Left hindlimb (tissue), 1 donor: ENCODE measurements around the gene YPEL5.
A peak's percentile ranks its signal among the peaks of the same experiment; 100 is the strongest.

Experiments used
- DNase-seq: peaks from one replicate; pipeline ENCODE4 v3.0.0-alpha.2; 2018

Gene YPEL5

DNA sequence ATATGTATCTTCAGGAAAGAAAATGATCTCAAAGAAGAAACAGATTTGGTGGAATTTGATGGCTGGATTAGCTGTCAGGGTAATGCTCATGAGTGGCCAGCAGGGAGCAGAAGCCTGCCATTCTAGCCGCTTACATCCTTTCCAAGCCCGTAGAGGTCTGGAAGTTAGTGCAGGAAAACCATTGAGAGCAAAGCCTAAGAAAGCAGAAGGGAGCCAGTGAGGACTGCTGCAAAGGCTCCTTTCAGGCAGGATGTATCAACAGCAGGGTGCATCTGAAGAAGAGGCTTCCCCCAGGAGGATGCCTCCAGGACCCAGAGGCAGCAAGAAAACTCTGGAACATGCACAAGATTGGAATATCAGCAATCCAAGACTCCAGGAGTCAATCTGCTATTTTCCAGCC, 61.6 kb downstream of the YPEL5 start:
- peak; percentile 69 for DNase-seq

DNA sequence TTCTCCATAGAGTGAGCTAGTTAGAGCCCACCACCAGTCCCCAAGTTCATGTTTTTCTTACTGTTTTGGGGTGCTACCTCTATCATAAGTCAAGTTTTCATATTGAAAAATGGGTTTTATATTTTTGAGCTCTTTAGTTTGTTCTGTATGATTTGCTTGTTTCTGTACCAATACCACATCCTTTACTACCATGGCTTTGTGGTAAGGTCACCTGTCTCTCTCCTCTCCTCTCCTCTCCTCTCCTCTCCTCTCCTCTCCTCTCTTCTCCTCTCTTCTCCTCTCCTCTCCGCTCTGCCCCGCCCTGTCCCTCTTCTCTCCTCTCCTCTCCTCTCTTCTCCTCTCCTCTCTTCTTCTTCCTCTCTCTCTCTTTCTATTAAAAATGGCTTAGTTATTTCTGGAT, 62.4 kb downstream of the YPEL5 start:
- DNase-seq, result no peak
